Naive thymus-derived CD8-positive, alpha-beta T cell (primary cell): ENCODE measurements around the gene INPP5D. TPM values are rescaled to one million over a fixed set of nuclear protein-coding genes. Genes with fewer than 3 reads are reported as not detected.

ENCODE experiments used
- ATAC-seq, 2 donors: fragments of 150-1000 bp; cut with Tn5 transposase in 1 of 2; sonication (Bioruptor Pico), chemical (Tn5 transposase) in 1 of 2; 1 replicate in 1 of 2; 2 replicates in 1 of 2; pipeline ENCODE4 v1.10.0; 2021; ENCODE audit warnings: mild to moderate bottlenecking in 2 of 2, moderate library complexity in 2 of 2
- POLR2A ChIA-PET: fragments of 350-600 bp; sonication (Branson Sonifier 250); formaldehyde crosslinking; loops from one replicate; lab custom pipeline; 2021; ENCODE audit warnings: antibody characterized with exemption; lab: Charles Lee
- DNase-seq, 10 donors: peaks; one replicate each; pipeline versions ENCODE4 v3.0.0 to v3.0.0-alpha.2; 2020 to 2022
- H3K27ac Mint-ChIP-seq, 10 donors: one replicate each; pipeline ENCODE4 v1.8.0; 2020 to 2022; ENCODE audit warnings: mild to moderate bottlenecking in 10 of 10, mixed read lengths in 10 of 10, moderate library complexity in 4 of 10, inconsistent platforms in 1 of 10
- H3K27me3 Mint-ChIP-seq, 5 donors: one replicate each; pipeline ENCODE4 v1.8.0; 2021 to 2022; ENCODE audit warnings: mixed read lengths in 5 of 5
- H3K36me3 Mint-ChIP-seq, 3 donors: one replicate each; pipeline ENCODE4 v1.8.0; 2020 to 2022; ENCODE audit warnings: mixed read lengths in 3 of 3, mild to moderate bottlenecking in 2 of 3, inconsistent platforms in 1 of 3
- H3K4me1 Mint-ChIP-seq, 4 donors: one replicate each; pipeline ENCODE4 v1.8.0; 2021 to 2022; ENCODE audit warnings: mixed read lengths in 4 of 4
- H3K4me3 Mint-ChIP-seq, 10 donors: one replicate each; pipeline ENCODE4 v1.8.0; 2020 to 2022; ENCODE audit warnings: mild to moderate bottlenecking in 10 of 10, mixed read lengths in 10 of 10, moderate library complexity in 6 of 10, inconsistent platforms in 1 of 10
- H3K9me3 Mint-ChIP-seq, 9 donors: one replicate each; pipeline ENCODE4 v1.8.0; 2020 to 2022; ENCODE audit warnings: mixed read lengths in 9 of 9, mild to moderate bottlenecking in 3 of 9, inconsistent platforms in 1 of 9, moderate library complexity in 1 of 9
- polyA plus RNA-seq, 3 donors: library from polyadenylated mRNA; unstranded; fragments of 300-500 nt; fragmentation: Illumina TruSeq; gene quantifications; one replicate each; pipeline ENCODE4 v1.2.3, GENCODE V29; 2021
- total RNA-seq, 8 experiments: library from RNA in 2 of 8; stranded (reverse) in 2 of 8; gene quantifications; one replicate each; pipeline ENCODE4 v1.2.3 and lab custom pipeline; 2021 to 2026

Gene INPP5D
- total and polyA plus RNA-seq, 5 experiments from 2014 or later = 36.4 to 124 (median 88.3) TPM

DNA sequence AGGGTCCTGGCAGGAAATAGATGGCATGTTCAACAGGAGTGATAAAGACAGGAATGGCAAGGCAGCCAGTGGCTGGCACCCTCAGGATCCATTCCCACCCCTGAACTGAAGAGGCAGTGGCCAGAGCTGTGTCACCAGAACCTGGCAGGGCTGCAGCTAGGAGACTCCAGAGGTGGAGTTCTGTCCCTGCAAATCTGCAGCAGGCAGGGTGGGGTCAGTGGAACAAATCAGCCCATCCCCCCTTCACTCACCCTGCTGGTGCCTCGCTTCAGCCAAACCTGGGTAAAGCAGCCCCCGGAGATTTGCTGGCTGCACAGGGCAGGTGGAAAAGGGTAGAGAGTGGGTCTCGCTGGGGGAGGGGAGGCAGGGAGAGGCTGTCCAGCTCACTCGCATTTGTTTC lies 12.7 kb downstream of the INPP5D start:
- H3K4me1 Mint-ChIP-seq = peaks cover 14 to 48% (median 35%) of the 10 kb centered on the region in 4 donors
- H3K27me3 Mint-ChIP-seq = no peaks in the 10 kb centered on the region

DNA sequence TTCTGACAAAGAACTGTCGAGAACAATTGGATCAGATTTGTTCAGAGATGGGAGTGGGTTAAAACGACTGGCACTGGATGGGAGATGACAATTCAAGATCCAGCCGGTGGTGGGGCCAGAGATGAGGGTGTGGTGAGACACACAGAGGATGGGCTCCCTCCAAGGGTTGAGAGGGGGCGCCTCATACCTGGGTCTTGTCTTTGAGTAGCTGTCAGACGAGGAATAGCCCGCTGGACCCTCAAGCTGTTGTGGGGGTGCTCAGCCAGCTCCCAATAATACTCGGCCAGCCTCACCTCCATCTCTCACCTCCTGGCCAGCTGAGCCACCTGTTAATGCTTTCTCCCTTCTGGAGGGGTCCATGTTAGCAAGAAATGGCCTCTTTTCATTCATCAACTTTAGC lies 14.0 kb downstream of the INPP5D start:
- ATAC-seq (no peak), DNase-seq (no peak)
- H3K36me3 Mint-ChIP-seq = peaks cover 7 to 25% (median 20%) of the 10 kb centered on the region in 3 donors
- no peak overlapping the region for H3K27ac Mint-ChIP-seq
- peaks cover 0 to 5% (median 2%) of the 10 kb centered on the region in 9 donors for H3K9me3 Mint-ChIP-seq
- POLR2A ChIA-PET = interaction anchor here (0.7 to 2.6 kb wide), 2 partner anchors 10 to 14 kb away, joined by 3 to 11 read pairs; partner anchors contain the start of gene INPP5D
- H3K4me3 Mint-ChIP-seq = no peak overlapping the region
- no peaks in the 10 kb centered on the region for H3K27me3 Mint-ChIP-seq
- H3K4me1 Mint-ChIP-seq = peaks cover 10 to 48% (median 35%) of the 10 kb centered on the region in 4 donors

More for the DNA sequence above, 12.7 kb downstream of the INPP5D start:
- Mint-ChIP-seq H3K9me3 (peaks cover 0 to 5% (median 2%) of the 10 kb centered on the region in 9 donors), H3K27ac (peak overlapping the region in 6 of 10 donors; percentile 34 to 76 (median 59)), H3K4me3 (peak overlapping the region in 1 of 10 donors; percentile 20), H3K36me3 (peaks cover 7 to 36% (median 20%) of the 10 kb centered on the region in 3 donors)
- no peak for ATAC-seq
- POLR2A ChIA-PET = interaction anchor here (0.6 to 2.6 kb wide), 2 partner anchors 9 to 1969 kb away, joined by 3 to 11 read pairs; no protein-coding TSS in a partner anchor
- DNase-seq = no peak

- peaks cover 7 to 26% (median 14%) of the 10 kb centered on the region in 3 donors for H3K36me3 Mint-ChIP-seq
- H3K9me3 Mint-ChIP-seq = peaks cover 0 to 5% (median 2%) of the 10 kb centered on the region in 9 donors
- POLR2A ChIA-PET = interaction anchor here (0.7 to 10.8 kb wide), 8 partner anchors 9 to 175 kb away, joined by 3 to 175 read pairs (median 6); partner anchors contain the start of gene INPP5D
- peaks cover 18 to 48% (median 36%) of the 10 kb centered on the region in 4 donors for H3K4me1 Mint-ChIP-seq
- H3K27me3 Mint-ChIP-seq = no peaks in the 10 kb centered on the region
- peak; percentile 47 to 62 for ATAC-seq
- H3K4me3 Mint-ChIP-seq = no peak overlapping the region
- H3K27ac Mint-ChIP-seq = no peak overlapping the region
- no peak for DNase-seq
Measured at GRCh38 chr2:233075141-233075965, 15.2 kb downstream of the INPP5D start.

- peaks cover 0 to 5% (median 2%) of the 10 kb centered on the region in 9 donors for H3K9me3 Mint-ChIP-seq
- POLR2A ChIA-PET = interaction anchor here (0.7 to 10.8 kb wide), 8 partner anchors 8 to 174 kb away, joined by 3 to 175 read pairs (median 6); partner anchors contain the start of gene INPP5D
- H3K27me3 Mint-ChIP-seq = no peaks in the 10 kb centered on the region
- ATAC-seq (peak; percentile 80 to 86), DNase-seq (peak in 5 of 10 donors; percentile 38 to 67 (median 63))
- H3K4me3 Mint-ChIP-seq = no peak overlapping the region
- peaks cover 7 to 24% (median 11%) of the 10 kb centered on the region in 3 donors for H3K36me3 Mint-ChIP-seq
- no peak overlapping the region for H3K27ac Mint-ChIP-seq
- peaks cover 22 to 49% (median 38%) of the 10 kb centered on the region in 4 donors for H3K4me1 Mint-ChIP-seq
Measured at GRCh38 chr2:233075966-233076339, 15.8 kb downstream of the INPP5D start.

- POLR2A ChIA-PET = interaction anchor here (0.9 to 10.8 kb wide), 4 partner anchors 12 to 37 kb away, joined by 3 to 175 read pairs (median 6); partner anchors contain the start of gene INPP5D
- ATAC-seq (no peak), DNase-seq (peak in 2 of 10 donors; percentile 29 to 53)
- Mint-ChIP-seq H3K4me3 (no peak overlapping the region), H3K9me3 (peaks cover 0 to 2% (median under 1%) of the 10 kb centered on the region in 9 donors), H3K27me3 (no peaks in the 10 kb centered on the region), H3K4me1 (peaks cover 27 to 54% (median 44%) of the 10 kb centered on the region in 4 donors), H3K27ac (peak overlapping the region in 1 of 10 donors; percentile 53), H3K36me3 (peaks cover 3 to 18% (median 8%) of the 10 kb centered on the region in 3 donors)
Measured at GRCh38 chr2:233076749-233077148, 16.6 kb downstream of the INPP5D start.

GRCh38 chr2:233079473-233079877 lies 19.3 kb downstream of the INPP5D start:
- H3K27ac Mint-ChIP-seq = peak overlapping the region in 9 of 10 donors; percentile 88 to 98 (median 93)
- POLR2A ChIA-PET = interaction anchor here (1.3 to 10.8 kb wide), 3 partner anchors 10 to 20 kb away, joined by 3 to 175 read pairs (median 36); partner anchors contain the start of gene INPP5D
- H3K27me3 Mint-ChIP-seq = no peaks in the 10 kb centered on the region
- peaks cover 0 to 31% (median 3%) of the 10 kb centered on the region in 3 donors for H3K36me3 Mint-ChIP-seq
- peaks cover 42 to 72% (median 68%) of the 10 kb centered on the region in 4 donors for H3K4me1 Mint-ChIP-seq
- DNase-seq (peak in 3 of 10 donors; percentile 32 to 46 (median 46)), ATAC-seq (peak in 1 of 2 donors; percentile 9)
- H3K9me3 Mint-ChIP-seq = no peaks in the 10 kb centered on the region
- H3K4me3 Mint-ChIP-seq = peak overlapping the region; percentile 71 to 92 (median 80)

- peak in 1 of 10 donors; percentile 27 for DNase-seq
Measured at GRCh38 chr2:233079953-233080835, 20.1 kb downstream of the INPP5D start.

GRCh38 chr2:233080836-233081229 lies 20.7 kb downstream of the INPP5D start:
- no peaks in the 10 kb centered on the region for H3K9me3 Mint-ChIP-seq
- peak in 1 of 10 donors; percentile 20 for DNase-seq
- H3K4me1 Mint-ChIP-seq = peaks cover 52 to 86% (median 81%) of the 10 kb centered on the region in 4 donors
- ATAC-seq = no peak
- H3K27me3 Mint-ChIP-seq = no peaks in the 10 kb centered on the region
- H3K36me3 Mint-ChIP-seq = peaks cover 0 to 38% (median 3%) of the 10 kb centered on the region in 3 donors
- peak overlapping the region in 9 of 10 donors; percentile 76 to 98 (median 95) for H3K27ac Mint-ChIP-seq
- H3K4me3 Mint-ChIP-seq = peak overlapping the region; percentile 49 to 92 (median 80)
- POLR2A ChIA-PET = interaction anchor here (0.8 to 10.8 kb wide), 7 partner anchors 11 to 239 kb away, joined by 3 to 175 read pairs (median 4); partner anchors contain the start of gene INPP5D

More at GRCh38 chr2:233079953-233080835, 20.1 kb downstream of the INPP5D start:
- H3K36me3 Mint-ChIP-seq = peaks cover 0 to 33% (median 3%) of the 10 kb centered on the region in 3 donors
- peak overlapping the region in 9 of 10 donors; percentile 27 to 98 (median 90) for H3K27ac Mint-ChIP-seq
- peaks cover 47 to 79% (median 75%) of the 10 kb centered on the region in 4 donors for H3K4me1 Mint-ChIP-seq
- peak overlapping the region; percentile 67 to 92 (median 80) for H3K4me3 Mint-ChIP-seq
- no peaks in the 10 kb centered on the region for H3K27me3 Mint-ChIP-seq
- no peak for ATAC-seq
- POLR2A ChIA-PET = interaction anchor here (0.8 to 10.8 kb wide), 7 partner anchors 10 to 238 kb away, joined by 3 to 175 read pairs (median 4); partner anchors contain the start of gene INPP5D
- H3K9me3 Mint-ChIP-seq = no peaks in the 10 kb centered on the region

DNA sequence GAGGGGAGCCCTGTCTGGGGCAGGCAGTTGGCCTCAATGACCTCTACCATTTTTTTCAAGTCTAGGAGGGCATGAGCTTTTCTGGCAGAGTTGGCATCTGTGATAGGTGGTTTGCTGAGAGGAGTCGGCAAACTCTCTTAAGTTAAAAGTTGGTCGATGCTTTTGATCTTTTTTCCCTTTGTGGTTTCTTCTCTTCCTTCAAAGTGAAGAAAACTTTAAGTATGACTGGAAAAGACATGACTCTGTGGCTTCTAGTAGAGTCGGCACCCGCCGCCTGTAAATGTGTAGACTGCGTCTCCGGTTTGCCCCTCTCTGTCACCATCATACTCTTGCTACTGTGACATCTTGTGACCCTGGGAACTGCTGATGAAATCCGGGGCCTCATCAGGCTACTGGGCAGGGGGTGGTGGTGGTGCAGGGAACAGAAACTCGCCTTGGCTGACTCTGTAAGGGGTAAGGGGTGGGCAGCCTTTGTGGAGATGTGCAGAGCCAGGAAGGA lies 21.1 kb downstream of the INPP5D start:
- POLR2A ChIA-PET = interaction anchor here (0.9 to 10.8 kb wide), 5 partner anchors 19 to 187 kb away, joined by 3 to 175 read pairs (median 8); partner anchors contain the start of gene INPP5D
- peak overlapping the region; percentile 49 to 92 (median 80) for H3K4me3 Mint-ChIP-seq
- peaks cover 0 to 38% (median 3%) of the 10 kb centered on the region in 3 donors for H3K36me3 Mint-ChIP-seq
- ATAC-seq (peak; percentile 46 to 66), DNase-seq (peak in 5 of 10 donors; percentile 35 to 58 (median 49))
- H3K4me1 Mint-ChIP-seq = peaks cover 55 to 90% (median 86%) of the 10 kb centered on the region in 4 donors
- no peaks in the 10 kb centered on the region for H3K27me3 Mint-ChIP-seq
- no peaks in the 10 kb centered on the region for H3K9me3 Mint-ChIP-seq
- H3K27ac Mint-ChIP-seq = peak overlapping the region in 9 of 10 donors; percentile 76 to 98 (median 92)

DNA sequence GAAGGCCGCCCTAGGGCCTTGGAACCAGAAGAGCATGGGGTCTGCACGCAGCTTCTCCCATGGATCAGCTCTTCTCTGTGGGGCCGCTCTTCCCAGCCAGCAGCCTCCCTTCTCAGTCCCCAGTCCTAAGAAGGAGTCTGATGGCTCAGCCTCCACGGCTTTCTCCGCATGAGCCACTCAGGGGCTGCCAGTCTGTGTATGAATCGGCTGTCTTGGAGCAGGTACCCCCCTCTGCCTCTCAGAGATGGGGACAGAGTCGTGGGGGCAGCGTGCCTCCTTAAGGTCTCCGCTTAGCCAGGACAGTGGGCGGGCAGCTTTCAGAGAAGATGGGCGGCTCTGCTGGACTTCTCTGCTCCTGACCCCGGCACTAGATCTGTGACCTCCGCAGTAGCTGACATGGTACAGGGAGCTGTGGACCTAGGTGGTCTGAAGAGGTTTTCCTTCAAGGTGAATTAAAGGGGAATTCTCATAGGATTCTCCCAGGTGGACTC lies 21.6 kb downstream of the INPP5D start:
- peaks cover 54 to 94% (median 90%) of the 10 kb centered on the region in 4 donors for H3K4me1 Mint-ChIP-seq
- peak overlapping the region; percentile 49 to 92 (median 82) for H3K4me3 Mint-ChIP-seq
- ATAC-seq (no peak), DNase-seq (no peak)
- peak overlapping the region in 9 of 10 donors; percentile 88 to 98 (median 96) for H3K27ac Mint-ChIP-seq
- H3K9me3 Mint-ChIP-seq = no peaks in the 10 kb centered on the region
- peaks cover 0 to 43% (median 3%) of the 10 kb centered on the region in 3 donors for H3K36me3 Mint-ChIP-seq
- no peaks in the 10 kb centered on the region for H3K27me3 Mint-ChIP-seq
- POLR2A ChIA-PET = interaction anchor here (1.0 to 10.8 kb wide), 5 partner anchors 10 to 187 kb away, joined by 3 to 175 read pairs (median 8); partner anchors contain the start of gene INPP5D
